ENCODE results near the gene BTNL9. TPM values are rescaled to one million over a fixed set of nuclear protein-coding genes. Genes with fewer than 3 reads are reported as not detected.

Gene BTNL9
- total RNA-seq, 6 experiments from 2014 or later, result 5.3 to 11.6 (median 7.8) TPM

DNA sequence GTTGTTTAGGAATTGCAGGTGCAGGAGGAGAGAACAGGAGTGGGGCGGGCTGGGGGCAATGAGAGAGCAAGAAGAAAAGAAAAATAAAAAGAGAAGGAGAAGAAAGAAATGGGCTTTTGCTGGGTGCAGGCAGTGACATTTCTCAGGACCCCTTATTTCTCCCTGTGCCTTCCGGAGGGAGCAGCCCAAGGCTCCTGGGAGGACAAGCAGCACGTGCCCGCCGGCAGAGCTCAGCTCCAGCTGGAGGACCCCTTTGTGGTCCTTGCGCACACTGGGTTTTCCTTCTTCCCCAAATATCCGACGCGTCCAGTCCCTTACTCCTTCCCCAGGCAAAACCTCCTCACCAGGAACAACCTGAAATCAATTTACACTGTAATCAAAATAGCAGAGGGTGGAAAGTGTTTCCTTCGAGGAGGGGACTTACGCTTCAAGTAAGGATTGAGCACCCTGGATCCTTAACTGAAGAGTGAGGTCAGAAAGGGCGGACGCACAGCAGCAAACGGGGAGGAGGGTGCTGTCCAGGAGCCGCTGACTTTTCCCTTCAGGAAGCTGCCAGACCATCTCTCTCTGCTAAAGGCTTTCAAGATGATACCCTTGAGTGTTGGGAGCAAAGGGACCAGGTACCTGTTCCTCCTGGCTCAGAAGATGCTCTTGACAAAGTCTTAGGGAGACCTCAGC is 2.1 kb downstream of the BTNL9 start:
- intact Hi-C loops (cut with DNase I), result no loop called here
- peak in 1 of 3 donors; percentile 16 for DNase-seq
- no peaks in the 10 kb centered on the region for H3K9me3 ChIP-seq
- no peaks in the 10 kb centered on the region for H3K36me3 ChIP-seq
- peak overlapping the region in 1 of 3 donors; percentile 21 for H3K27ac ChIP-seq
- WGBS (ENCODE audit: insufficient coverage, low coverage, low lambda C conversion rate, missing lambda C conversion rate), result 43% methylated on average over 14 of the region's 15 CpGs
- H3K27me3 ChIP-seq, result no peaks in the 10 kb centered on the region
- no peak for ATAC-seq
- no peaks in the 10 kb centered on the region for H3K4me1 ChIP-seq
- TF ChIP-seq, protein P1, sequence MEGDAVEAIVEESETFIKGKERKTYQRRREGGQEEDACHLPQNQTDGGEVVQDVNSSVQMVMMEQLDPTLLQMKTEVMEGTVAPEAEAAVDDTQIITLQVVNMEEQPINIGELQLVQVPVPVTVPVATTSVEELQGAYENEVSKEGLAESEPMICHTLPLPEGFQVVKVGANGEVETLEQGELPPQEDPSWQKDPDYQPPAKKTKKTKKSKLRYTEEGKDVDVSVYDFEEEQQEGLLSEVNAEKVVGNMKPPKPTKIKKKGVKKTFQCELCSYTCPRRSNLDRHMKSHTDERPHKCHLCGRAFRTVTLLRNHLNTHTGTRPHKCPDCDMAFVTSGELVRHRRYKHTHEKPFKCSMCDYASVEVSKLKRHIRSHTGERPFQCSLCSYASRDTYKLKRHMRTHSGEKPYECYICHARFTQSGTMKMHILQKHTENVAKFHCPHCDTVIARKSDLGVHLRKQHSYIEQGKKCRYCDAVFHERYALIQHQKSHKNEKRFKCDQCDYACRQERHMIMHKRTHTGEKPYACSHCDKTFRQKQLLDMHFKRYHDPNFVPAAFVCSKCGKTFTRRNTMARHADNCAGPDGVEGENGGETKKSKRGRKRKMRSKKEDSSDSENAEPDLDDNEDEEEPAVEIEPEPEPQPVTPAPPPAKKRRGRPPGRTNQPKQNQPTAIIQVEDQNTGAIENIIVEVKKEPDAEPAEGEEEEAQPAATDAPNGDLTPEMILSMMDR (IDR thresholded peaks at IDR 0.05), result no peak
- no peak for TF ChIP-seq POLR2A (IDR thresholded peaks at IDR 0.05)
- peak overlapping the region in 1 of 3 donors; percentile 11 for H3K4me3 ChIP-seq

DNA sequence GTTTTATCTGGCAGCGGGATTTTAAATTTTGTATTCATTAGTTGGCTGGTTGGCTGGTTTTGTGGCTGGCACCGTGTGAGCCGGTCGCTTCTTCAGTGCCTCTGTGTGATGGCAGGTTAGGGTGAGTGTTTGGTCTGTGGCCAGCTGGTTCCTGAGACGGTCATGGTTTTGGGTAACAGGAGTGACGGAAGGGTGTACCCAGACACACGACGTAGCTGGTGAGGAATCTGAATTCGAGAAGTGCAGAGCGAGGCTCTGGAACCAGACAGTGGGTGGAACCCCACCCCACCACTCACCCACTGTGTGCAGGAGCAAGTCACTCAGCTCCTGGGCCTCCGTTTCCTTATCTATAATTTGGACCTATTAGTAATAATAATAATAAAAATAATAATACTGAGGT is 2.7 kb downstream of the BTNL9 start:
- no peak for TF ChIP-seq POLR2A (IDR thresholded peaks at IDR 0.05)
- TF ChIP-seq, protein P1 (IDR thresholded peaks at IDR 0.05), result no peak
- no peak for ATAC-seq
- intact Hi-C loops (cut with DNase I), result no loop called here
- DNase-seq, result peak in 1 of 3 donors; percentile 18
- Histone ChIP-seq H3K27me3 (no peaks in the 10 kb centered on the region), H3K9me3 (no peaks in the 10 kb centered on the region), H3K4me1 (no peaks in the 10 kb centered on the region), H3K36me3 (no peaks in the 10 kb centered on the region), H3K4me3 (peak overlapping the region in 1 of 3 donors; percentile 11), H3K27ac (no peak overlapping the region)
- WGBS (ENCODE audit: insufficient coverage, low coverage, low lambda C conversion rate, missing lambda C conversion rate), result 45% methylated on average over 9 of the region's 11 CpGs

DNA sequence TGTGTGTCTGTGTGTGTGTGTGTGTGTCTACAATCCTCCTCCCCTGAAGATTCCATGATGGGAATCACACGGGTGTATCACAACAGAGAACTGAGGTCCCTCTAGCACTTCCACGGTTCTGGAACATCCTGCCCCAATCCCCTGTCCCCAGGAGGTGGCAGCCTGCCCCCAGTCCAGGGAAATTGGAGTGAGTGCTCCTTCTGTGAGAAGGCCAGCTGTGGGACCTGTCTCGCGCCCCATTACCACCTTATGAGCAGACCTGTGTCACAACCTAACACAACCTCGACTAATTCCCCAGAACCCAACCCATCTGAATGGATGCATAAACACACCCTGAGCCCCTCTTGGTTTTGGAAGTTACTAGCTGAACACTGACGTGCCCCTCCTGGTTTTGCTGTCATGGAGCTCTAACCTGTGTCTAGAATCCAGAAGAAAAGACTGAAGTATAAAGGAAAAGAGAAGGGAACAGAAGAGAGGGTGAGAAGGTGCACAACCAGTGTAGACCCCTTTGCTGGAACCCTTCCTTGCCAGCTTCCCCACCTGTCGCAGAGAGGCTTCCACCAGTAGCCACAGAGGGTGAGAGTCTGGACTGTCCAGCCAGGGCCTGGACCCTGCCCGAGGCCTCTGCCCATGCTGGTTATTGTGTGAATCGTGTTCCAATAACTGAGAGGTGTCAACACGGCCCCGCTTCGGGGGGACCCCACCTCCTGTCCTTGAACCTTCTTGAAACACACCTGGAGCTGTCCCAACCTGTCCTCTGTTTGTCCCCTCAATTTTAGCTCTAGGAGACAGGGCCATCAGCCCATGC is 3.4 kb downstream of the BTNL9 start:
- Histone ChIP-seq H3K9me3 (no peaks in the 10 kb centered on the region), H3K36me3 (no peaks in the 10 kb centered on the region), H3K27me3 (peaks cover 0 to 6% of the 10 kb centered on the region in 2 donors), H3K4me3 (no peak overlapping the region), H3K27ac (no peak overlapping the region), H3K4me1 (no peaks in the 10 kb centered on the region)
- ATAC-seq, result peak; percentile 18 to 51 (median 34)
- TF ChIP-seq, protein P1 (IDR thresholded peaks at IDR 0.05), result no peak
- no peak for TF ChIP-seq POLR2A (IDR thresholded peaks at IDR 0.05)
- peak in 1 of 3 donors; percentile 36 for DNase-seq
- intact Hi-C loops (cut with DNase I), result no loop called here
- 6% methylated on average over 2 of the region's 12 CpGs for WGBS (ENCODE audit: insufficient coverage, low coverage, low lambda C conversion rate, missing lambda C conversion rate)

DNA sequence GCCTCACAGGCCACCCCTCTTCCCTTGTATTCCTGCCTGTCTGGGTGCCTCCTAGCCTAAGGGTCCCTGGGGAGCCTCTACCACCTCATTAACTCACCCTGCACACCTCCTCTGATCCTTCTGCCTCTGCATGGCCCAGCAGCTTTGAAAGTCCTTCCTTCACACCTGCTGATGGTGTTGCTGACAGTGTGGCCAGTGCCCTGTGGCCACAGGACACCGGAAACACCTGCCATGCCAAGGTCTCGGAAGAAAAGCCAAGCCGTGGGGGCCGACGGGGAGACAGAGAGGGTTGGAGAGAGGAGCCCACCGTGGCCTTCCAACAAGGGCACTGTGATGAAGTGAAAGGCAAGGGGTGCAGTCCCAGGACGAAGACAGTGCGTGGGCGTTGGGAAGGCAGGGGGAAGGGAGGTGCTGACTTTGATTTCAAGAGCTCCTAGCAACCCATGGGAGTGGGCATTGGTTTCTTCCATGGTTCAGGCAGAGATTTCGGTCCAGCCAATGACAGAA is 4.1 kb downstream of the BTNL9 start:
- no peak for ATAC-seq
- H3K4me3 ChIP-seq, result no peak overlapping the region
- no peak overlapping the region for H3K27ac ChIP-seq
- intact Hi-C loops (cut with DNase I), result no loop called here
- peaks cover 0 to 7% of the 10 kb centered on the region in 2 donors for H3K27me3 ChIP-seq
- peak in 1 of 3 donors; percentile 45 for DNase-seq
- TF ChIP-seq POLR2A (IDR thresholded peaks at IDR 0.05), result no peak
- TF ChIP-seq, protein P1 (IDR thresholded peaks at IDR 0.05), result no peak
- 37% methylated on average over 10 of the region's 10 CpGs for WGBS (ENCODE audit: insufficient coverage, low coverage, low lambda C conversion rate, missing lambda C conversion rate)
- no peaks in the 10 kb centered on the region for H3K36me3 ChIP-seq
- H3K9me3 ChIP-seq, result no peaks in the 10 kb centered on the region
- no peaks in the 10 kb centered on the region for H3K4me1 ChIP-seq
